NT2/D1 (cell line): ENCODE measurements around the gene UBE2J2.
A peak's percentile ranks its signal among the peaks of the same experiment; 100 is the strongest.

Source experiments
- DNase-seq: peaks from one replicate; pipeline ENCODE4 v3.0.0-alpha.2; 2011; ENCODE audit warnings: low read depth, low spot score
- H3K27me3 ChIP-seq: 2 replicates; pipeline ENCODE4 v1.6.0; 2011; ENCODE audit warnings: mild to moderate bottlenecking; ENCODE audit not compliant: insufficient read length, insufficient read depth
- H3K36me3 ChIP-seq: 2 replicates; pipeline ENCODE4 v1.6.1; 2011; ENCODE audit warnings: mild to moderate bottlenecking, low read length, mixed read lengths; ENCODE audit not compliant: insufficient read depth, insufficient read length
- H3K4me1 ChIP-seq: 2 replicates; pipeline ENCODE4 v1.5.1; 2011; ENCODE audit not compliant: insufficient read depth, insufficient read length
- H3K4me3 ChIP-seq: 2 replicates; pipeline ENCODE4 v1.5.1; 2011; ENCODE audit warnings: low read depth; ENCODE audit not compliant: insufficient read length
- H3K9ac ChIP-seq: 2 replicates; pipeline ENCODE4 v1.6.0; 2011; ENCODE audit warnings: low read depth; ENCODE audit not compliant: insufficient read length
- H3K9me3 ChIP-seq: 2 replicates; pipeline ENCODE4 v1.5.1; 2011; ENCODE audit warnings: mild to moderate bottlenecking, low read length; ENCODE audit not compliant: insufficient read depth
- SUZ12 ChIP-seq: IDR thresholded peaks from 2 replicates; pipeline ENCODE4 v1.6.1; 2011; ENCODE audit not compliant: insufficient read length, insufficient read depth; ENCODE audit errors: extremely low read depth
- YY1 ChIP-seq: IDR thresholded peaks from 2 replicates; pipeline ENCODE4 v1.6.1; 2011; ENCODE audit not compliant: insufficient read length, insufficient read depth
- ZNF274 ChIP-seq: IDR thresholded peaks from 2 replicates; pipeline ENCODE4 v1.6.1; 2011; ENCODE audit warnings: mild to moderate bottlenecking, low read depth, low read length

The UBE2J2 gene

DNA sequence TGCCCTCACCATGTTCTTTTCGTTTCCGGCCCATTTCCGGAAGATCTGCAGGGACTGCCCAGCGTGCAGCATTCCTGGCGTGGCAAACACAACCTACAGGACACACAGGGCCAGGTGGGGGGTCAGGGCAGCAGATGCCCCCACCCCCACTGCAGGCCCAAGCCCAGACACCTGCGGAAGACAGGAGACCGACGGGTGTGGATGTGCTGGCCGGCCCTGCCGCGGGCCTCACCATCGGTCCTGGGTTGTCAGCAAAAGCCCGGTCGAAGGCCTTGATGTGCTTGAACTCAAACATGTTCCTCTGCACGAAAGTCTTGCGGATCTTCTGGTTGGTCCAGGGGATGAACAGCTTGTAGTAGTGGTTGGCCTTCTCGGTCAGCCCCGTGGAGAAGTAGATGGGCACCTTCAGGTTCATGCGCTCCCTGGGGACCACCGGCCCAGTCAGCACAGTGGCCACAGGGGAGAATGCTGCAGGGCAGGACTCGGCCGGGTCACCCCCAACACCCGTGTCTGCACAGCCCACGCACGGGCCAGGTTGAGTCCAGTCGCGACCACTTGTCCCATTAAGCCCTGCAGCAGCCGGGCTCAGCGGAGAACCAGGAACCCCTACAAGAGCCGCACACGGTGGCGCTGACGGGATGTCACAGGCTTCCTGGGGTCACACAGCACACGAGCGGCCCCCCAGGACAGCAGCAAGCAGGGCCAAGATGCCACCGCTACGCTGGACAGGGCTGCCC is 40.0 kb upstream of the UBE2J2 start:
- Histone ChIP-seq H3K36me3 (peaks cover 75% of the 10 kb centered on the region), H3K9me3 (no peaks in the 10 kb centered on the region), H3K9ac (no peak overlapping the region), H3K4me3 (no peak overlapping the region), H3K27me3 (no peaks in the 10 kb centered on the region), H3K4me1 (peaks cover 12% of the 10 kb centered on the region)
- no peak for TF ChIP-seq SUZ12
- no peak for TF ChIP-seq ZNF274
- no peak for TF ChIP-seq YY1
- no peak for DNase-seq

GRCh38 chr1:1312450-1313314 is 39.0 kb upstream of the UBE2J2 start:
- Histone ChIP-seq H3K4me3 (no peak overlapping the region), H3K4me1 (peaks cover 12% of the 10 kb centered on the region), H3K9me3 (no peaks in the 10 kb centered on the region), H3K36me3 (peaks cover 71% of the 10 kb centered on the region), H3K27me3 (no peaks in the 10 kb centered on the region), H3K9ac (peak overlapping the region; percentile 21)
- TF ChIP-seq YY1 (no peak), ZNF274 (no peak), SUZ12 (no peak)
- DNase-seq = no peak

DNA sequence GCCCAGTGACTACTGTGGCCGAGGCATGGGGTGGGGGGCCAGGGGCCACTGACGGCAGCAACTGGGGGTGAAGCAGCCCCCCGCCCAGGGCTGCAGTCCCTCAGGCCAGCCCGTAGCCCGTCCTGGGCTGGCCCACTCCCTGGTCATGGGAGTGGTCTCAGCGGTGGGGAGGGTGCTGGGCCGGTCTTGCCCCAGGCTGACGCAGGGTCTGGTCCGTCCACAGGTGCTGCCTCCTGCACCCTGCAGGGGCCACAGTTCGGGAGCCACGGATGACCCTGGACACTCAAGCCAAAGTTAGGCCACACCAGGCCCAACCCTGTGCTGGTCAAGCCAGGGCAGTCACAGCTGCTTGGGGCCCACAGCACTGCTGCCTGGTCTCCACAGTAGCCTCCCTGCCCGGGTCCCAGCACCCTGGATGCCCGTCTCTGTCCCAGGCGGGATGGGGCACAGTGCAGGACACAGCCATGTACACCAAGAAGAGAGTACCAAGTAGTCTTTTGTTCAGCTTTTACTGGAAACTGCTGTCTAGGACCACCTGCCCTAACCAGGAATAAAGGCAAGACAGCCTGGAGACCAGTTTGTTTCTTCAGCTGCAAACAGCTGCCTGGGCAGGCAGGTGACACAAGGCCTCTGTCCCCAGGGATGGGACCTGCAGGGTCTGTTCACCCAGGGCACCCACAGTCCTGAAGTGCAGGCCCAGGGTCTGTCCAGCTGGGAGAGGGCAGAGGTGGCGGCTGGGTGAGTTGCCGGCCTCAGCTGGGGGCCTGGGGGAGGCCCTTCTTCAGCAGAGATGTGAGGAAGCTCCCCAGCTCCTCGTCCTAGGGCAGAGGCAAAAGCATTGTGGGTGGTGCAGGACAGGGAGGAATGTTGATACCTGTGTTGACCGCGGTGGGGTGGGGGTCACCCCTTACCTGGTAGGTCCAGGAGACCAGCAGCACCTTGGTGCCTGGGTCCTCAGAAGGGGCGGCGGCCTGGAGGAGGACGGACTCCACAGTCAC is 37.8 kb upstream of the UBE2J2 start:
- TF ChIP-seq ZNF274 = no peak
- Histone ChIP-seq H3K36me3 (peaks cover 70% of the 10 kb centered on the region), H3K9ac (no peak overlapping the region)

DNA sequence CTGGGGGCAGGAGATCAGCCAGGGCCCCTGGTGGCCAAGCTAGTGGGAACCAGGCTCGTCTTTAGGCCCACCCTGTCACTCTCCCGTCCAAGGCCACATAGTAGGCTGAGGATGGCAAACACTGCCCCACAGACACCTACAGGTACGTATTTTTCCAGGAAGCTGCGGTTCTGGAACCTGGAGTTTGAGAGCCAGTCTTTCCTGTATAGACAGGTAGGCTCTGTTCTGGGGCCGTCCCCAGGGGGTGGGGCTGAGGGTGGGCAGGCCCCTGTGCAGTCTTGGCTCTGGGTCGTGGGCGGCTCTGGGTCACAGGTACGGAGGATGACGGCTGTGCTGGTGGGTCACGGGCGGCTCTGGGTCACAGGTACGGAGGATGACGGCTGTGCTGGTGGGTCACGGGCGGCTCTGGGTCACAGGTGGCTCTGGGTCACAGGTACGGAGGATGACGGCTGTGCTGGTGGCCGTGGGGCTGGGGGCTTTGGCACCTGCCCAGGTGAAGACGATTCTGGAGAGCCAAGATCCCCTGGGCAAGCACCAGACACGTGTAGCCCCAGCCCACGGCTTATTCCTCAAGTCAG is 36.9 kb upstream of the UBE2J2 start:
- no peak for DNase-seq
- Histone ChIP-seq H3K9ac (no peak overlapping the region), H3K36me3 (peaks cover 65% of the 10 kb centered on the region), H3K9me3 (no peaks in the 10 kb centered on the region), H3K27me3 (no peaks in the 10 kb centered on the region), H3K4me1 (peaks cover 18% of the 10 kb centered on the region), H3K4me3 (no peak overlapping the region)
- TF ChIP-seq SUZ12 (no peak), YY1 (no peak), ZNF274 (no peak)

More for the DNA sequence above, 37.8 kb upstream of the UBE2J2 start:
- H3K4me1 ChIP-seq = peaks cover 14% of the 10 kb centered on the region
- DNase-seq = no peak
- H3K9me3 ChIP-seq = no peaks in the 10 kb centered on the region
- no peak overlapping the region for H3K4me3 ChIP-seq
- no peaks in the 10 kb centered on the region for H3K27me3 ChIP-seq

DNA sequence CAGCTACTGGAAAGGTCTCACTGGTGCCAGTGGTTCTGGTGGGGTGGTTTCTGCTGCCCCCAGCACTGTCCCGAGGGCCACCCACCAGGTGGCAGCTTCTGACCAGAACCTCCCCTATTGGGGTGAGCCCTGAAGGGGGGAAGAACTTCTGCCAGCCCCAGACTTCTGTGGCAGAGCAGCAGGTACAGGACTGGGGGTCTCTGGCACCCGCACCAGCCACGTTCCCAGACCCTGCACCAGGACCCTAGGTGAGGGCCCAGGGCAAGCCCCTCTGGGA is 36.4 kb upstream of the UBE2J2 start:
- DNase-seq = no peak
- TF ChIP-seq YY1 (no peak), ZNF274 (no peak), SUZ12 (no peak)
- H3K36me3 ChIP-seq = peaks cover 61% of the 10 kb centered on the region
- peak overlapping the region; percentile 90 for H3K9ac ChIP-seq
- H3K4me3 ChIP-seq = no peak overlapping the region
- no peaks in the 10 kb centered on the region for H3K27me3 ChIP-seq
- H3K9me3 ChIP-seq = no peaks in the 10 kb centered on the region
- H3K4me1 ChIP-seq = peaks cover 15% of the 10 kb centered on the region

DNA sequence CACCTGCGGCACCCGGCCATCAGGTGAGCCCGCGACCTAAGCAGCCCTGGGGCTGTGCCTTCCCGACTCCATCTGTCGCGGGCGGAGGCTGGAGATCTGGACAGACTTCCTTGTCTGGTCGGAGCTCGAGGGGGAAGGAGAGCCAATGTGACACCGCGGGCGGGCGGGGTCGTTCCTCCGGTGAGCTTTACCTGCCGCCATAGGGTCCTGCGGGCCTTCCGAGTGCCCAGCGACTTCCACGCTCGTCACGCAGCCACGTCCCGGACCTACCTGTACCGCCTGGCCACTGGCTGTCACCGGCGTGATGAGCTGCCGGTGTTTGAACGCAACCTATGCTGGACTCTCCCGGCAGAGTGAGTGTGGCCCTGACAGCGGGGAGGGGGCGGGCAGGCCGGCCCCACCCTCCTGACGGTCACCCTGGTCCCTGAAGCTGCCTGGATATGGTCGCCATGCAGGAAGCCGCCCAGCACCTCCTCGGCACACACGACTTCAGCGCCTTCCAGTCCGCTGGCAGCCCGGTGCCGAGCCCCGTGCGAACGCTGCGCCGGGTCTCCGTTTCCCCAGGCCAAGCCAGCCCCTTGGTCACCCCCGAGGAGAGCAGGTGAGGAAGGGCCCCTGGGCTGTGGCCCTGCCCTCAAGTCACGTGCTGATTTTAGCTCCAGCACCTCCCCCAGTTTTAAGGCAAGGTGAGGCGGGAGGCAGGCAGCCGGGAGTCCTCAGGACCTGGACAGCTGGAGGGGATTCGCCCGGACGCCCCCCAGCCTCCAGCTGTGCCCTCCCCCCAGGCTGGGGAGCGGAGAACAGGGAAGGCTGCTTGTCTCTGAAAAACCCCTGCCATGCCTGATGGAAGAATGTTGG is 35.8 kb upstream of the UBE2J2 start:
- DNase-seq = no peak
- no peaks in the 10 kb centered on the region for H3K9me3 ChIP-seq
- H3K9ac ChIP-seq = peak overlapping the region; percentile 90
- TF ChIP-seq YY1 (no peak), ZNF274 (no peak), SUZ12 (no peak)
- peaks cover 14% of the 10 kb centered on the region for H3K4me1 ChIP-seq
- H3K36me3 ChIP-seq = peaks cover 56% of the 10 kb centered on the region
- peak overlapping the region; percentile 70 for H3K4me3 ChIP-seq
- H3K27me3 ChIP-seq = no peaks in the 10 kb centered on the region
